Muscle layer of duodenum (tissue), 2 donors: ENCODE results near the gene TYMP.
"Not testable (repeated sequence)": the region's sequence is repeated elsewhere in the genome, so short reads cannot be mapped to it uniquely, and the experiment has no call there.

Source experiments
- H3K27ac ChIP-seq: one replicate; pipeline ENCODE4 v1.7.0; 2013; ENCODE audit warnings: mild to moderate bottlenecking, low read length
- H3K27me3 ChIP-seq: one replicate; pipeline ENCODE4 v1.7.0; 2013; ENCODE audit warnings: low read depth, mild to moderate bottlenecking, control low read depth, low read length
- H3K36me3 ChIP-seq, 2 donors: one replicate each; pipeline ENCODE4 v1.7.0; 2013; ENCODE audit warnings: low read length in 2 of 2, control low read depth in 1 of 2, mild to moderate bottlenecking in 1 of 2; ENCODE audit not compliant: insufficient read depth in 2 of 2, control insufficient read depth in 1 of 2
- H3K4me1 ChIP-seq, 2 donors: one replicate each; pipeline ENCODE4 v1.7.0; 2013; ENCODE audit warnings: low read length in 2 of 2, mild to moderate bottlenecking in 2 of 2, control low read depth in 1 of 2, moderate library complexity in 1 of 2; ENCODE audit not compliant: insufficient read depth in 2 of 2, control insufficient read depth in 1 of 2
- H3K4me3 ChIP-seq, 2 donors: one replicate each; pipeline ENCODE4 v1.7.0; 2013; ENCODE audit warnings: low read length in 2 of 2, low read depth in 1 of 2, mild to moderate bottlenecking in 1 of 2
- H3K9me3 ChIP-seq, 2 donors: one replicate each; pipeline ENCODE4 v1.7.0; 2013; ENCODE audit warnings: low read length in 2 of 2, control low read depth in 1 of 2, mild to moderate bottlenecking in 1 of 2; ENCODE audit not compliant: control insufficient read depth in 1 of 2
- donor health status: healthy.

TYMP gene

DNA sequence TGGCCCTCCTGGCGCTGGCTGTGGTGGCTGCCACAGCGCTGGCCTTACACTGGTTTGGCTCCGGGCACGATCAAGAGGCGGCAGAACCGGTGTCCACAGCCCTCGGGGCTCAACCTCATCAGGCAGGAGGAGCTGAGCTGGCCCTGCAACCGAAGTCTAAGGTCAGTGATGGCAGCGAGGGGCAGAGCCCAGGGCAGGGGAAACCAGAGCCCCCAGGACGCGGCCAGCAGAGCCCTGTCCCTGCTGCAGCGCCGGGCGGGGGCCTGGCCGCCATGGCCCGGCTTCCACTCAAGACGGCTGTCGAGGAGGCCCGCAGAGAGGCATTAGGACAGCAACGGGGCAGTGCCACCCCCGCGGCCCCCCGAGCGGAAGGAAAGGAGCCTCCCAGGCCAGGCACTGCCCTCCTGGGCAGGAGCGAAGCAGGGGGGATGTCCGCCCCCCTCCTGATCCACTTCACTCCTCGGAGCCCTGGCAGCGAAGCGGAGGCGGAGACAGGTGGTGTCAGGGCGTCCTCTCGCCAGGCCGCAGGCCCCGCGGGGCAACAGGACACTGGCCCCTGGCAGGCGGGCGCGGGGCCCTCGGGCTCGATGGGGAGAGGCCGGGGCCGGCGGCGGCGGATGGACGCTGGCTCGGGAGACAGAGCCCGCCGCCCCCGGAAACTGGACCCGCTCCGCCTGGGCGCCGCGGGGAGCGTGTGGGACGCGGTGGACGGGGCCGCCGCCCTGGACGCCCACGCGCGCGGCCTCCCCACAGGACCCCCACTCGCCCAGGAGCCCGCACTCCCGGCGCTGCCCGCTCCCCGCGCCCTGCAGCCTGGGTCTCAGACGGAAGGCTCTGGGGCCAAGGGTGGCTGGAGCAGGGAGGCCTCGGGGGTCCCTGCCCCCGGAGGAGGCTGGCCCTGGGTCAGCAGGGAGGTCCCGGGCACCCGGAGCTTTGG is 16.8 kb upstream of the TYMP start:
- H3K4me3 ChIP-seq = no peak overlapping the region
- peaks cover 0 to 21% of the 10 kb centered on the region in 2 donors for H3K4me1 ChIP-seq
- H3K27me3 ChIP-seq = peaks cover 4% of the 10 kb centered on the region

GRCh38 chr22:50545522-50546325 is 15.9 kb upstream of the TYMP start, which contains the start of gene KLHDC7B:
KLHDC7B (plus strand) TSS chr22:50545899; CDS start chr22:50546244, 345 bp downstream.
- H3K4me3 ChIP-seq = no peak within 1 kb of the TSS
- H3K4me1 ChIP-seq = peaks cover 4 to 21% of the 10 kb centered on the region in 2 donors
- no peaks in the 10 kb centered on the region for H3K36me3 ChIP-seq
- peaks cover 4% of the 10 kb centered on the region for H3K27me3 ChIP-seq
- no peak within 1 kb of the TSS for H3K27ac ChIP-seq
- H3K9me3 ChIP-seq = no peaks in the 10 kb centered on the region

More for the DNA sequence above, 16.8 kb upstream of the TYMP start:
- no peaks in the 10 kb centered on the region for H3K9me3 ChIP-seq
- no peak overlapping the region for H3K27ac ChIP-seq
- no peaks in the 10 kb centered on the region for H3K36me3 ChIP-seq

DNA sequence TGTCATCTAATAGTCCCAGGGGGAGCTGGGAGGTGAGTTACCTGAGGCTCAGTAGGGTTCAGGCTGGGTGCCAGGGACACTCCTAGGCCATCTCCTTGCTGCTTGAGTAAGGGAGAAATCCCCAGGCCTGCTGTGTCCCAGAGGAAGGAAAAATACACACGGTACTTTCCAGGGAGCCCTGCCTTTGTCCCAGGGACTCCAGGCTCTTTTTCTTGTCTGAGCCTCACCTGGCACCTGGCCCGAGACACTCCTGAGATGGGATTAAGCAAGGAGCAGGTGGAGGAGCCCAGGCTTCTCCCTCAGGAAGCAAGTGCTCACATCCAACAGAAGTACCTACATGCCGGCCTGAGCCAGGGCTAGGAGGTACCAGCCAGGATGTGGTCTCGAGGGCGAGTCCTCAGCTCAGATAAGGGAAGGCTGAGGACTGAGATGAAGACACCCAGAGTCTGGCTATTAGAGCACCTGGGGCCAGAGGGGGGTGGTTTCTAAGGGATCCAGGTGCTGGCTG is 15.0 kb upstream of the TYMP start:
- peaks cover 4 to 21% of the 10 kb centered on the region in 2 donors for H3K4me1 ChIP-seq
- no peak overlapping the region for H3K27ac ChIP-seq
- H3K27me3 ChIP-seq = peaks cover 2% of the 10 kb centered on the region

GRCh38 chr22:50544078-50544745 is 14.4 kb upstream of the TYMP start:
- Histone ChIP-seq H3K27me3 (no peaks in the 10 kb centered on the region), H3K9me3 (no peaks in the 10 kb centered on the region), H3K4me3 (peak overlapping the region in 1 of 2 donors; percentile 42), H3K4me1 (peaks cover 7 to 21% of the 10 kb centered on the region in 2 donors), H3K27ac (no peak overlapping the region), H3K36me3 (no peaks in the 10 kb centered on the region)

More for the DNA sequence above, 15.0 kb upstream of the TYMP start:
- Histone ChIP-seq H3K36me3 (no peaks in the 10 kb centered on the region), H3K9me3 (no peaks in the 10 kb centered on the region), H3K4me3 (peak overlapping the region in 1 of 2 donors; percentile 42)

- Histone ChIP-seq H3K4me3 (no peak overlapping the region), H3K27me3 (no peaks in the 10 kb centered on the region), H3K27ac (peak overlapping the region; percentile 45), H3K36me3 (no peaks in the 10 kb centered on the region), H3K9me3 (no peaks in the 10 kb centered on the region), H3K4me1 (peaks cover 8 to 9% of the 10 kb centered on the region in 2 donors)
Observed at GRCh38 chr22:50542416-50542927, 12.7 kb upstream of the TYMP start.

DNA sequence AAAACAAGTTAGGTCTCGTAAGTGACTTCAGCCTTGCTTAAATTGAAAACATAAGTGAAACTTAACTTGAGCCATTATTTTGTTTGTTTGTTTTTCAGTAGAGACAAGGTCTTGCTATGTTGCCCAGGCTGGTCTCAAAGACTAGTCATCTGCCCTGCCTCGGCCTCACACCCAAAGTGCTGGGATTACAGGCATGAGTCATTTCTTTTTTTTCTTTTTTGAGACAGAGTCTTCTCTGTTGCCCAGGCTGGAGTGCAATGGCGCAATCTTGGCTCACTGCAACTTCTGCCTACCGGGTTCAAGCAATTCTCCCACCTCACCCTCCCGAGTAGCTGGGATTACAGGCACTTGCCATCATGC is 11.8 kb upstream of the TYMP start:
- not testable (repeated sequence) for H3K4me1 ChIP-seq

DNA sequence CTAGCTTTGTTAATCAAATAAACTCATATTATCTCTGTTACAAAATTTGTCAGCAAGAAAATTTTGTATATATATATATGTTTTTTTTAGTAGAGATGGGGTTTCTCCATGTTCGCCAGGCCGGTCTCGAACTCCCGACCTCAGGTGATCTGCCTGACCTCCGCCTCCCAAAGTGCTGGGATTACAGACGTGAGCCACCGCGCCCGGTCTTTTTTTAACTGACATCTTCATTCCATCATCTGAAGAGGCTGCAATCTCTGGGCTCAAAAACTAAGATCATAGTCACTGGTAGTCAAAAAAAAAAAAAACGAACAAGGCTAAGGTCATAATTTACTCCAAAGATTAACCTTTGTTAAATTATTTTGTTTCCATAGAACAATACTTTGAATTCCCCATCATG is 10.6 kb upstream of the TYMP start:
- no peaks in the 10 kb centered on the region for H3K9me3 ChIP-seq
- H3K4me1 ChIP-seq = peaks cover 4 to 9% of the 10 kb centered on the region in 2 donors

More for the DNA sequence above, 11.8 kb upstream of the TYMP start:
- not testable (repeated sequence) for H3K4me3 ChIP-seq, H3K27me3 ChIP-seq, H3K36me3 ChIP-seq, H3K9me3 ChIP-seq
- peak overlapping the region; percentile 45 for H3K27ac ChIP-seq

GRCh38 chr22:50537765-50538164 is 8.0 kb upstream of the TYMP start:
- no peaks in the 10 kb centered on the region for H3K9me3 ChIP-seq
- no peaks in the 10 kb centered on the region for H3K36me3 ChIP-seq
- H3K4me1 ChIP-seq = peaks cover 0 to 9% of the 10 kb centered on the region in 2 donors
- H3K4me3 ChIP-seq = no peak overlapping the region
- H3K27me3 ChIP-seq = no peaks in the 10 kb centered on the region
- peak overlapping the region; percentile 73 for H3K27ac ChIP-seq

More for the DNA sequence above, 10.6 kb upstream of the TYMP start:
- Histone ChIP-seq H3K36me3 (no peaks in the 10 kb centered on the region), H3K27ac (peak overlapping the region; percentile 64), H3K27me3 (no peaks in the 10 kb centered on the region), H3K4me3 (no peak overlapping the region)

GRCh38 chr22:50536226-50536625 is 6.4 kb upstream of the TYMP start:
- Histone ChIP-seq H3K27me3 (no peaks in the 10 kb centered on the region), H3K27ac (no peak overlapping the region), H3K4me3 (no peak overlapping the region), H3K36me3 (no peaks in the 10 kb centered on the region), H3K9me3 (no peaks in the 10 kb centered on the region), H3K4me1 (peaks cover 9 to 15% of the 10 kb centered on the region in 2 donors)

DNA sequence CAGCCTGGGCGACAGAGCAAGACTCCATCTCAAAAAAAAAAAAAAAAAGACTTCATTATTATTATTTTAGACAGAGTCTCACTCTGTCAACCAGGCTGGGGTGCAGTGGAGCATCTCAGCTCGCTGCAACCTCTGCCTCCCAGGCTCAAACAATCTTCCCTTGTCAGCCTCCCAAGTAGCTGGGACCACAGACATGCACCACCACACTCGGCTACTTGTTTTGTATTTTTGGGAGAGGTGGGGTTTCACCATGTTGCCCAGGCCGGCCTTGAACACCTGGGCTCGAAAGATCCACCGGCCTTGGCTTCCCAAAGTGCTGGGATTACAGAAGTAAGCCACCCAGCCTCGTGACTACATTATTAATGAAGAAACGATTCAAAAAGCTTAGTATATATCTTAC is 5.3 kb upstream of the TYMP start:
- H3K4me1 ChIP-seq = peaks cover 5 to 26% of the 10 kb centered on the region in 2 donors
- H3K27ac ChIP-seq = no peak overlapping the region
- H3K4me3 ChIP-seq = no peak overlapping the region
- H3K9me3 ChIP-seq = no peaks in the 10 kb centered on the region
- H3K36me3 ChIP-seq = peaks cover 0 to 1% of the 10 kb centered on the region in 2 donors
- no peaks in the 10 kb centered on the region for H3K27me3 ChIP-seq
